PC-3 (cell line): ENCODE measurements around the gene MICU1. TPM values are rescaled to one million over a fixed set of nuclear protein-coding genes. Genes with fewer than 3 reads are reported as not detected.

Experiments used
- ATAC-seq: fragments of 200-7000 bp; cut with Tn5 transposase; 2 replicates; pipeline ENCODE4 v1.9.1; 2020; ENCODE audit warnings: mild to moderate bottlenecking, moderate library complexity
- BruUV-seq: library from RNA; stranded (reverse); fragments of 400-500 nt; replicated peaks from 2 replicates; lab custom pipeline; 2021; lab: Mats Ljungman, UMichigan
- CTCF ChIA-PET: fragments of 300-600 bp; sonication (Branson Sonifier 250); formaldehyde crosslinking; loops from one replicate; lab custom pipeline; 2022; ENCODE audit warnings: antibody characterized with exemption; lab: Charles Lee
- POLR2A ChIA-PET: fragments of 300-600 bp; sonication (Branson Sonifier 250); formaldehyde crosslinking; loops from one replicate; lab custom pipeline; 2022; ENCODE audit warnings: antibody characterized with exemption; ENCODE audit not compliant: unreplicated experiment; lab: Charles Lee
- DNase-seq: peaks from one replicate; pipeline ENCODE4 v3.0.0-alpha.2; 2015
- H2AFZ ChIP-seq: fragments of 300-600 bp; sonication (generic); 2 replicates; pipeline ENCODE4 v1.6.0; 2016; ENCODE audit warnings: antibody characterized with exemption, low read length
- H3F3A ChIP-seq: fragments of 300-600 bp; sonication (generic); one replicate; pipeline ENCODE4 v1.6.0; 2017; ENCODE audit warnings: antibody characterized with exemption, low read length, control low read depth, mild to moderate bottlenecking; ENCODE audit not compliant: unreplicated experiment
- H3K27ac ChIP-seq: fragments of 300-600 bp; sonication (generic); 2 replicates; pipeline ENCODE4 v1.5.1; 2016; ENCODE audit warnings: mild to moderate bottlenecking, low read length
- H3K27me3 ChIP-seq: fragments of 300-600 bp; sonication (generic); 2 replicates; pipeline ENCODE4 v1.6.1; 2016; ENCODE audit warnings: low read length, mixed read lengths
- H3K36me3 ChIP-seq: fragments of 300-600 bp; sonication (generic); 2 replicates; pipeline ENCODE4 v1.6.1; 2016; ENCODE audit warnings: low read depth, mixed run types, low read length, mixed read lengths
- H3K4me1 ChIP-seq: fragments of 300-600 bp; sonication (generic); 2 replicates; pipeline ENCODE4 v1.5.1; 2016; ENCODE audit warnings: low read length; ENCODE audit not compliant: insufficient read depth
- H3K4me2 ChIP-seq: fragments of 300-600 bp; sonication (generic); 2 replicates; pipeline ENCODE4 v1.6.0; 2016; ENCODE audit warnings: low read length
- H3K4me3 ChIP-seq: fragments of 300-600 bp; sonication (generic); 2 replicates; pipeline ENCODE4 v1.5.1; 2016; ENCODE audit warnings: mild to moderate bottlenecking, low read length, mixed read lengths
- H3K79me2 ChIP-seq: fragments of 300-600 bp; sonication (generic); 2 replicates; pipeline ENCODE4 v1.6.1; 2017; ENCODE audit warnings: low read length, mixed read lengths
- H3K9ac ChIP-seq: fragments of 300-600 bp; sonication (generic); 2 replicates; pipeline ENCODE4 v1.6.0; 2016; ENCODE audit warnings: mild to moderate bottlenecking, low read length
- H3K9me2 ChIP-seq: fragments of 300-600 bp; sonication (generic); replicated peaks from 2 replicates; pipeline ENCODE4 v1.6.1; 2016; ENCODE audit warnings: mixed run types, low read length, mixed read lengths
- H3K9me3 ChIP-seq: fragments of 300-600 bp; sonication (generic); 2 replicates; pipeline ENCODE4 v1.6.1; 2016; ENCODE audit warnings: low read length, mixed read lengths
- H4K20me1 ChIP-seq: fragments of 300-600 bp; sonication (generic); 2 replicates; pipeline ENCODE4 v1.6.1; 2016; ENCODE audit warnings: low read length, mixed read lengths
- EZH2 ChIP-seq: fragments of 300-600 bp; sonication (generic); IDR thresholded peaks from one replicate; pipeline ENCODE4 v1.6.1; 2017; ENCODE audit warnings: antibody characterized with exemption, mild to moderate bottlenecking, low read length; ENCODE audit not compliant: unreplicated experiment
- EZH2phosphoT487 ChIP-seq: fragments of 300-600 bp; sonication (generic); IDR thresholded peaks from 2 replicates; pipeline ENCODE4 v1.6.1; 2018; ENCODE audit warnings: mild to moderate bottlenecking, antibody characterized with exemption, low read length, borderline replicate concordance
- intact Hi-C: fragments of 100-400 bp; cut with micrococcal nuclease; formaldehyde crosslinking; loops from 2 replicates; pipeline ENCODE4 v1.9.0; 2023
- total RNA-seq: library from RNA; depleted of rRNA; stranded (reverse); fragments of >200 nt; gene quantifications from 2 replicates; pipeline ENCODE4 v1.2.3, GENCODE V29; 2014
- TF ChIP-seq, protein P1 (sequence below): fragments of 300-600 bp; sonication (generic); conservative IDR thresholded peaks from 2 replicates; pipeline ENCODE4 v1.5.1; 2017; ENCODE audit warnings: antibody characterized with exemption, low read depth, mild to moderate bottlenecking, low read length

MICU1 gene
- total RNA-seq, 1 experiment from 2014 or later, result 19.8 TPM

DNA sequence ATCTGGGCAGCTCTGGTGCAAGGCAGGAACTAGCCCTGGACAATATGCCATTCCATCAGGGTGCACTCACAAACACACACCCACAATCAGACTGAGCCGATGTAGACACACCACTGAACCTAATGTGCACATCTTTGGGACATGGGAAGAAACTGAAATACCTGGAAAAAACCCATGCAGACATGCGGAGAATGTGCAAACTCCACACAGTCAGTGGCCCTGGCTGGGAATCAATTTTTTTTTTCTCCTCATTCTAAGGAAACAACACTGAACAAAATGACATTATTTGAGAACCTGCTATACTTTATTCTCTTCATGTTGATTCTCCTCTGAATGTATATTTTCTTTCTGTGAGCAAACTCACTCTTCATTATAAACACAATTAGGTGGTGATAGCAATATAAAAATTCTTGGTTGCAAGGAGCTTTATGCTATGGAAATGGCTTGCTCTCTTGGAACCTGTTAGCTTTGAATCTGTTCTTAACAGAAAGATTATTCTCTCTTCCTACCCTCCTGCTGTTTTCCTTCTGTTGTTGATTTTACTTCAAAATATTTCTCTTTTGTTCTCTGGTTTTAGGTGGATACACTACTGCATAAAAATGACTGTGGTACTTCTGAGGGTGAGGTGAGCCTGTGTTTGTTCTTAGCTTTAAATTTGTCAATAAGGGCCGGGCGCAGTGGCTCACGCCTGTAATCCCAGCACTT lies 33.0 kb upstream of the MICU1 start:
- Histone ChIP-seq H3K4me2 (no peak overlapping the region), H3K9me3 (no peaks in the 10 kb centered on the region), H3K79me2 (no peaks in the 10 kb centered on the region), H3K27me3 (no peaks in the 10 kb centered on the region), H3K4me3 (no peak overlapping the region), H3K27ac (no peak overlapping the region), H3K9me2 (no peaks in the 10 kb centered on the region), H3K36me3 (no peaks in the 10 kb centered on the region), H3F3A (no peaks in the 10 kb centered on the region), H4K20me1 (no peaks in the 10 kb centered on the region), H2AFZ (no peak overlapping the region), H3K9ac (no peak overlapping the region), H3K4me1 (peaks cover 6% of the 10 kb centered on the region; the same call in 1 of the 2 replicates)
- no peak for TF ChIP-seq EZH2phosphoT487
- TF ChIP-seq EZH2, result no peak
- DNase-seq, result no peak
- CTCF ChIA-PET, result no interaction called here
- POLR2A ChIA-PET, result no interaction called here
- BruUV-seq, result no TSS peak
- intact Hi-C loops, result no loop called here
- ATAC-seq, result no peak

DNA sequence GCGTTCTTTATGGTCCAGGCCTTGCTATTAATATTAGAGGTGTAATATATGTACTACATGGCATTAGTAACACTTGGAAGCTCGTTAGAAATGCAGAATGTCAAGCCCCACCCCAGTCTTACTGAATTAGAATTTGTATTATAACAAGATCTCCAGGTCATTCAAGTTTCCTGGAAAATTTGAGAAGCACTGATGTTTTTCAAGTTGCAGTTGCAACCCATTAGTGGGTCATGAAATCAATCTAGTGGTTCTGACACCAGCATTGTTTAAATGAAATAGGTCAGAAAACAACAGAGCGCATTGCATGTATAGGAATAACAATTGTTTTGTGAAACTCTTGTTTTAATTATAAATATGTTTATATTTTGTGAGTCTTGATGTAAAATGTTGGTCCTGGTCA lies 28.8 kb upstream of the MICU1 start:
- Histone ChIP-seq H2AFZ (no peak overlapping the region), H3K36me3 (no peaks in the 10 kb centered on the region), H3K79me2 (no peaks in the 10 kb centered on the region), H3K9me2 (no peaks in the 10 kb centered on the region), H3K27me3 (no peaks in the 10 kb centered on the region), H4K20me1 (no peaks in the 10 kb centered on the region), H3K9me3 (no peaks in the 10 kb centered on the region), H3K4me3 (no peak overlapping the region), H3K9ac (no peak overlapping the region), H3K4me2 (no peak overlapping the region), H3K4me1 (0 out of 2 replicates have a peak, but pooled peaks cover under 1% of the 10 kb centered on the region), H3K27ac (no peak overlapping the region), H3F3A (no peaks in the 10 kb centered on the region)
- POLR2A ChIA-PET, result no interaction called here
- no TSS peak for BruUV-seq
- CTCF ChIA-PET, result no interaction called here
- intact Hi-C loops, result no loop called here
- no peak for DNase-seq
- TF ChIP-seq EZH2phosphoT487 (no peak), EZH2 (no peak)
- TF ChIP-seq, protein P1, sequence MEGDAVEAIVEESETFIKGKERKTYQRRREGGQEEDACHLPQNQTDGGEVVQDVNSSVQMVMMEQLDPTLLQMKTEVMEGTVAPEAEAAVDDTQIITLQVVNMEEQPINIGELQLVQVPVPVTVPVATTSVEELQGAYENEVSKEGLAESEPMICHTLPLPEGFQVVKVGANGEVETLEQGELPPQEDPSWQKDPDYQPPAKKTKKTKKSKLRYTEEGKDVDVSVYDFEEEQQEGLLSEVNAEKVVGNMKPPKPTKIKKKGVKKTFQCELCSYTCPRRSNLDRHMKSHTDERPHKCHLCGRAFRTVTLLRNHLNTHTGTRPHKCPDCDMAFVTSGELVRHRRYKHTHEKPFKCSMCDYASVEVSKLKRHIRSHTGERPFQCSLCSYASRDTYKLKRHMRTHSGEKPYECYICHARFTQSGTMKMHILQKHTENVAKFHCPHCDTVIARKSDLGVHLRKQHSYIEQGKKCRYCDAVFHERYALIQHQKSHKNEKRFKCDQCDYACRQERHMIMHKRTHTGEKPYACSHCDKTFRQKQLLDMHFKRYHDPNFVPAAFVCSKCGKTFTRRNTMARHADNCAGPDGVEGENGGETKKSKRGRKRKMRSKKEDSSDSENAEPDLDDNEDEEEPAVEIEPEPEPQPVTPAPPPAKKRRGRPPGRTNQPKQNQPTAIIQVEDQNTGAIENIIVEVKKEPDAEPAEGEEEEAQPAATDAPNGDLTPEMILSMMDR, result no peak
- no peak for ATAC-seq

DNA sequence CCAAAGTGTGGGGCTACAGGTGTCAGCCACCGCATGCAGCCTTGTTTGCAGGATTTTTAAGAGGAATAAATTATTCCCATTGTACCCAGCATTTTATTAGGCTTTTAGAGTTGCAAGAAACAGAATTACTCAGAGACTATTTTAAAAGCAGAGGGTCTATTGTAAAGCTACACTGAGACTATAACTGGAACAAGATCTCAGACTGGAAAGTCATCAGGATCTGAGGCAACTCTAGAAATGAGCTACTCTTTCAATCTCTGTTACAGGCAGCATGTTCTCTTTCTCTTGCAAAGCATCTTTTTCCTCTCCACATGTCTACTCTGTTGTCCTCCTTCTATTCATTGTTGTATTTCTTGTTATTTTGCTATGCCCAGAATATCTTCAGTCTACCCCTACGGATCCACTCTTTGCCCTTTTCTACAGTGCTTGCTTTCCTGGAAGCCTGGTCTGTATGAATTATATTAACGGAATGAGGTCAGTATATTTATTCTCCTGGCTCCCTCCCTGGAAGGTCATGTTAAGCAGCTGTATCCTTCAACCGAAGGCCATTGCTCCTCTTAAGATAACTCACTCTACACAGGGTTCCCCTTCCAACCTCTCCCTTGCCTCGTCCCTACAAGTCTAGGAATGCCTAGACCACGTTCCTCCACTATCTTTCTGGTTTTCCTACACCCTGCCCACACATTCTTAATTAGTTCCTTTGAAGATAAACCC lies 27.7 kb upstream of the MICU1 start:
- CTCF ChIA-PET, result no interaction called here
- Histone ChIP-seq H3K4me3 (no peak overlapping the region), H3F3A (no peaks in the 10 kb centered on the region), H3K9ac (no peak overlapping the region), H3K4me2 (no peak overlapping the region), H3K36me3 (no peaks in the 10 kb centered on the region), H2AFZ (no peak overlapping the region), H3K9me3 (no peaks in the 10 kb centered on the region), H3K9me2 (no peaks in the 10 kb centered on the region), H3K4me1 (no peaks in the 10 kb centered on the region), H3K27ac (no peak overlapping the region), H4K20me1 (no peaks in the 10 kb centered on the region), H3K79me2 (no peaks in the 10 kb centered on the region), H3K27me3 (no peaks in the 10 kb centered on the region)
- no peak for ATAC-seq
- no peak for DNase-seq
- intact Hi-C loops, result no loop called here
- TF ChIP-seq EZH2, result no peak
- no TSS peak for BruUV-seq
- POLR2A ChIA-PET, result no interaction called here
